ENCODE results near the gene IST1.

The IST1 gene

GRCh38 chr16:71965223-71965622 lies 69.9 kb downstream of the IST1 start:
- no peak for DNase-seq (ENCODE audit: low read depth)

GRCh38 chr16:71966932-71967331 lies 71.6 kb downstream of the IST1 start:
- DNase-seq (ENCODE audit: low read depth) = no peak

DNA sequence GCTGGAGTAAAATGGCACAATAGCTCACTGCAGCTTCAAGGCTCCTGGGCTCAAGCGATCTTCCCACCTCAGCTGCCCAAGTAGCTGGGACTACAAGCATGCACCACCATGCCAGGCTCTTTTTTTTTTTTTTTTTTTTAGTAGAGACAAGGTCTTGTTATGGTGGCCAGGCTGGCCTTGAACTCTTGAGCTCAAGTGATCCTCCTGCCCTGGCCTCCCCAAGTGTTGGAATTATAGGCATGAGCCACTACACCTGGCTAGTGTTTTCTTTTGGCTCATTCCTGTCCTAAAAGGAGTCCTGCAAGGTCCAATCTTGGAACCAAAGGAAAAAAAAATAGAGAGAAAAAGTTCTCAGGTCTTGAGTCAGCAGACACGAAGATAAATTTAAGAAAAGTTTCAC lies 74.0 kb downstream of the IST1 start:
- no peak for DNase-seq (ENCODE audit: low read depth)

DNA sequence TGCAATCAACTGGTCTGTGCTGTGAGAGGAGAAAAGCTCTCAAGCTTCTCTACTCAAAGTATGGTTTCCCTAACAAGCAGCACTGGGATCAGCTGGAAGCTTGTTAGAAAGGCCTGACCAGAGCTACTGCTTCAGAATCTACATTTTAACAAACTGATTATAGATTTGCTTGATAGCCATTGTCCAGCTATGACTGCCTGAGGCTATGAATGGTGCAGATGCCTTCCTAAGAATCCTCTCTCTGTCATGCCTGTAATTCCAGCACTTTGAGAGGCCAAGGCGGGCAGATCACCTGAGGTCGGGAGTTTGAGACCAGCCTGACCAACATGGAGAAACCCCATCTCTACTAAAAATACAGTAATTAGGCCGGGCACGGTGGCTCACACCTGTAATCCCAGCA lies 76.2 kb downstream of the IST1 start:
- DNase-seq (ENCODE audit: low read depth) = no peak

DNA sequence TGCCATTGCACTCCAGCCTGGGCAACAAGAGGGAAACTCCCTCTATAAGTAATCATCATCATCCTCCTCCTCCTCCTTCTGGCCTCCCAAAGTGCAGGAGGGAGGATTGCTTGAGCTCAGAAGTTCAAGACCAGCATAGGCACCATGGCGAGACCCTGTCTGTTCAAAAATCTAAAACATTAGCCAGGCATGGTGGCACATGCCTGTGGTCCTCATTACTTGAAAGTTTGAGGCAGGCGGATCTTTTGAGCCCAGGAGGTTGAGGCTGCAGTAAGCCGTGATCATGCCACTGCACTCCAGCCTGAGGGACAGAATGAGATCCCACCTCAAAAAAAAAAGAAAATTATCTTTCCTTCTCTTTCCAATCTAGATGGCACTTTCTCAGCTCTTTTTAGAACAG lies 77.0 kb downstream of the IST1 start:
- DNase-seq (ENCODE audit: low read depth) = no peak

- no peak for DNase-seq (ENCODE audit: low read depth)
Measured at GRCh38 chr16:71973001-71973400, 77.7 kb downstream of the IST1 start.

DNA sequence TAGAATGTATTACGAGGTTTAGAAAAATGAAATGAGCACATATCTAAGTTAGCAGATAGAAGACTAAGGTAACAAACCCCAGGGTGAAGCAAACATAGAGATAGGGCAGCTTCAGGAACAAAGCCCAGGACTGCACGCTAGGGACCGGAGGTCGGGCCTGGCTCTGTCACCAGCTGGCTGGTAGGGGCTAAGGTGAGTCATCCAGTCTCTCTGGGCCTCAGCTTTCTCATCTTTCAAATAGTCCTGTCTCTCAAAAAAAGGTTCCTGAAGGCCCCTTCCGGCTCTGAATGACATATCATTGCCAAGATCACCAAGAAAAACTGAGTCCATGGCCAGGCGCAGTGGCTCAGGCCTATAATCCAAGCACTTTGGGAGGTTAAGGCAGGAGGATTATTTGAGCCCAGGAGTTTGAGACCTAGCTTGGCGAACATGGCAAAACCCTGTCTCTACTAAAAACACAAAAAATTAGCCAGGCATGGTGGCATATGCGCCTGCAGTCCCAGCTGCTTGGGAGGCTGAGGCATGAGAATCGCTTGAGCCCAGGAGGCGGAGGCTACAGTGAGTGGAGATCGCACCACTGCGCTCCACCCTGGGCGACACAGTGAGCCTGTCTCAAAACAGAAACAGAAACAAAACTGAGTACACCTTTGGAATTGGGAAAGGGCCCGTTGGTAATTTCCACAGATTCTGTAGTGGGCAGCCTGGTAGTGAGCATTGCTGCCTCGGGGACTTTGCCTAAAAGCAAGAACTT lies 78.9 kb downstream of the IST1 start:
- no peak for DNase-seq (ENCODE audit: low read depth)

Measured in activated T-helper 1 cell treated with Interleukin-2 at 50 U/mL for 16 hours (primary cell).